ENCODE data around the gene LIMS2. TPM values are rescaled to one million over a fixed set of nuclear protein-coding genes. Genes with fewer than 3 reads are reported as not detected.
A peak's percentile ranks its signal among the peaks of the same experiment; 100 is the strongest.

Gene LIMS2
- total RNA-seq, 1 donor, result 14.8 TPM

- Histone ChIP-seq H2AFZ (ENCODE audit: low read length) (no peak overlapping the region), H3K36me3 (ENCODE audit: insufficient read depth, low read length) (no peaks in the 10 kb centered on the region), H3K4me2 (ENCODE audit: insufficient read depth, low read length) (peak overlapping the region; percentile 51), H3K4me1 (ENCODE audit: insufficient read depth, low read length) (no peaks in the 10 kb centered on the region), H3K79me2 (ENCODE audit: insufficient read depth, low read length) (no peaks in the 10 kb centered on the region), H3K27me3 (ENCODE audit: insufficient read depth, low read length) (peaks cover 49% of the 10 kb centered on the region), H4K20me1 (ENCODE audit: insufficient read depth, low read length) (peaks cover 4% of the 10 kb centered on the region), H3K27ac (ENCODE audit: low read depth, low read length) (no peak overlapping the region), H3K9me3 (ENCODE audit: low read depth, low read length) (no peaks in the 10 kb centered on the region), H3K4me3 (ENCODE audit: insufficient read depth, low read length) (peak overlapping the region; percentile 35)
- TF ChIP-seq, protein P1, sequence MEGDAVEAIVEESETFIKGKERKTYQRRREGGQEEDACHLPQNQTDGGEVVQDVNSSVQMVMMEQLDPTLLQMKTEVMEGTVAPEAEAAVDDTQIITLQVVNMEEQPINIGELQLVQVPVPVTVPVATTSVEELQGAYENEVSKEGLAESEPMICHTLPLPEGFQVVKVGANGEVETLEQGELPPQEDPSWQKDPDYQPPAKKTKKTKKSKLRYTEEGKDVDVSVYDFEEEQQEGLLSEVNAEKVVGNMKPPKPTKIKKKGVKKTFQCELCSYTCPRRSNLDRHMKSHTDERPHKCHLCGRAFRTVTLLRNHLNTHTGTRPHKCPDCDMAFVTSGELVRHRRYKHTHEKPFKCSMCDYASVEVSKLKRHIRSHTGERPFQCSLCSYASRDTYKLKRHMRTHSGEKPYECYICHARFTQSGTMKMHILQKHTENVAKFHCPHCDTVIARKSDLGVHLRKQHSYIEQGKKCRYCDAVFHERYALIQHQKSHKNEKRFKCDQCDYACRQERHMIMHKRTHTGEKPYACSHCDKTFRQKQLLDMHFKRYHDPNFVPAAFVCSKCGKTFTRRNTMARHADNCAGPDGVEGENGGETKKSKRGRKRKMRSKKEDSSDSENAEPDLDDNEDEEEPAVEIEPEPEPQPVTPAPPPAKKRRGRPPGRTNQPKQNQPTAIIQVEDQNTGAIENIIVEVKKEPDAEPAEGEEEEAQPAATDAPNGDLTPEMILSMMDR (IDR thresholded peaks at IDR 0.05; ENCODE audit: extremely low read depth, low read depth, low read length), result no peak
- DNase-seq (ENCODE audit: insufficient read length, low spot score, missing footprints), result peak; percentile 90
Observed at GRCh38 chr2:127664065-127664894, 11.1 kb downstream of the LIMS2 start.

GRCh38 chr2:127663566-127664064 is 11.7 kb downstream of the LIMS2 start:
- Histone ChIP-seq H3K79me2 (ENCODE audit: insufficient read depth, low read length) (no peaks in the 10 kb centered on the region), H3K9me3 (ENCODE audit: low read depth, low read length) (no peaks in the 10 kb centered on the region), H2AFZ (ENCODE audit: low read length) (no peak overlapping the region), H3K4me3 (ENCODE audit: insufficient read depth, low read length) (no peak overlapping the region), H4K20me1 (ENCODE audit: insufficient read depth, low read length) (peaks cover 4% of the 10 kb centered on the region), H3K27me3 (ENCODE audit: insufficient read depth, low read length) (peaks cover 49% of the 10 kb centered on the region), H3K4me1 (ENCODE audit: insufficient read depth, low read length) (no peaks in the 10 kb centered on the region), H3K36me3 (ENCODE audit: insufficient read depth, low read length) (no peaks in the 10 kb centered on the region), H3K27ac (ENCODE audit: low read depth, low read length) (no peak overlapping the region), H3K4me2 (ENCODE audit: insufficient read depth, low read length) (no peak overlapping the region)
- TF ChIP-seq, protein P1 (IDR thresholded peaks at IDR 0.05; ENCODE audit: extremely low read depth, low read depth, low read length), result no peak
- DNase-seq (ENCODE audit: insufficient read length, low spot score, missing footprints), result peak; percentile 44

- TF ChIP-seq, protein P1 (IDR thresholded peaks at IDR 0.05; ENCODE audit: extremely low read depth, low read depth, low read length), result no peak
- H3K79me2 ChIP-seq (ENCODE audit: insufficient read depth, low read length), result no peaks in the 10 kb centered on the region
- no peak overlapping the region for H3K27ac ChIP-seq (ENCODE audit: low read depth, low read length)
- no peaks in the 10 kb centered on the region for H3K36me3 ChIP-seq (ENCODE audit: insufficient read depth, low read length)
- no peak overlapping the region for H3K4me2 ChIP-seq (ENCODE audit: insufficient read depth, low read length)
- peak; percentile 90 for DNase-seq (ENCODE audit: insufficient read length, low spot score, missing footprints)
- no peaks in the 10 kb centered on the region for H3K9me3 ChIP-seq (ENCODE audit: low read depth, low read length)
- H3K27me3 ChIP-seq (ENCODE audit: insufficient read depth, low read length), result peaks cover 49% of the 10 kb centered on the region
- no peak overlapping the region for H3K4me3 ChIP-seq (ENCODE audit: insufficient read depth, low read length)
- H4K20me1 ChIP-seq (ENCODE audit: insufficient read depth, low read length), result peaks cover 4% of the 10 kb centered on the region
- no peaks in the 10 kb centered on the region for H3K4me1 ChIP-seq (ENCODE audit: insufficient read depth, low read length)
- no peak overlapping the region for H2AFZ ChIP-seq (ENCODE audit: low read length)
Observed at GRCh38 chr2:127662937-127663565, 12.3 kb downstream of the LIMS2 start.

DNA sequence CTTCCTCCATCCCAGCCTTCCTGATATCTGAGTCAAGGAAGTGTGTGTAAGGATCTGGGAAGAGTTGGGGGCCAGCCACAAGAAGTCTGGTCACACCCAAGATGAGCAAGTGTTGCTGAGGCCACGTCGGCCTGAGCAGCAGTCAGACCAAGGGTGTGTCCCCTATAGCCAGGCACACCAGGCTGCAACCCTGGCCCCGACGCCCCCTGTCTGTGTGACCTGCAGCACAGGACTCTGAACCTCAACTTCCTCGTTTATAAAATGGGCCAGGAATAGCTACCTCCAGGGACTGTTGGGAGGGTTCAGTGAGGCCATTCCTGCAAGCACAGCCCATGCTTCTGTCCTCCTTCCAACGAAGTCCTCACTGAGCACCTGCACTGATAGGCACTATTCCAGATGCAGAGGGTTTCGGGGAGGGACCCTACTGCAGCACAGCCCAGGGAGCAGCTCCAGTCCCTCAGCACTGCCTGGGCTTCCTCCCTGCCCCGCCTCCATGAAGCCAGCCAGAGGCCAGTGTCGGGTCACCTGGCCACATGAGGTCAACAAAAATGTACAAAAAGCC is 13.3 kb downstream of the LIMS2 start:
- Histone ChIP-seq H4K20me1 (ENCODE audit: insufficient read depth, low read length) (peaks cover 4% of the 10 kb centered on the region), H3K79me2 (ENCODE audit: insufficient read depth, low read length) (no peaks in the 10 kb centered on the region), H3K27ac (ENCODE audit: low read depth, low read length) (no peak overlapping the region), H3K4me1 (ENCODE audit: insufficient read depth, low read length) (no peaks in the 10 kb centered on the region), H3K4me2 (ENCODE audit: insufficient read depth, low read length) (no peak overlapping the region), H3K9me3 (ENCODE audit: low read depth, low read length) (no peaks in the 10 kb centered on the region), H3K4me3 (ENCODE audit: insufficient read depth, low read length) (no peak overlapping the region), H2AFZ (ENCODE audit: low read length) (no peak overlapping the region), H3K27me3 (ENCODE audit: insufficient read depth, low read length) (peaks cover 41% of the 10 kb centered on the region), H3K36me3 (ENCODE audit: insufficient read depth, low read length) (no peaks in the 10 kb centered on the region)
- TF ChIP-seq, protein P1 (IDR thresholded peaks at IDR 0.05; ENCODE audit: extremely low read depth, low read depth, low read length), result no peak
- peak; percentile 97 for DNase-seq (ENCODE audit: insufficient read length, low spot score, missing footprints)
